Measurements from ENCODE around the gene NAPG. TPM values are rescaled to one million over a fixed set of nuclear protein-coding genes. Genes with fewer than 3 reads are reported as not detected.

NAPG gene
- total RNA-seq: 15.0 and 18.3 TPM in 2 replicates

GRCh38 chr18:10525697-10526560, at the start of gene NAPG:
Gene NAPG, plus strand, starts transcription at chr18:10526027. Its CDS starts 76 bp downstream, at chr18:10526103.

Other genes with a start within 250 kb of the NAPG start
- 2.2 and 3.5 TPM in 2 replicates for gene APCDD1, start 71.4 kb upstream of the NAPG start, total RNA-seq